ENCODE measurements around the gene FAHD2A.

The FAHD2A gene

GRCh38 chr2:95356821-95357700 is 45.4 kb upstream of the FAHD2A start:
- no peak overlapping the region for H3K4me3 ChIP-seq (ENCODE audit: low read length)
- TF ChIP-seq CTCF (IDR thresholded peaks at IDR 0.05; ENCODE audit: insufficient read depth, low read depth, low read length, missing control alignments) = no peak
- no peak for DNase-seq (ENCODE audit: low read depth)

- no peak for DNase-seq (ENCODE audit: low read depth)
- H3K4me3 ChIP-seq (ENCODE audit: low read length) = no peak overlapping the region
- no peak for TF ChIP-seq CTCF (IDR thresholded peaks at IDR 0.05; ENCODE audit: insufficient read depth, low read depth, low read length, missing control alignments)
These were observed 44.7 kb upstream of the FAHD2A start for GRCh38 chr2:95357717-95358280.

- peak; percentile 5 for DNase-seq (ENCODE audit: low read depth)
- no peak overlapping the region for H3K4me3 ChIP-seq (ENCODE audit: low read length)
These were observed 43.5 kb upstream of the FAHD2A start for GRCh38 chr2:95359031-95359430.

GRCh38 chr2:95359501-95359930 is 43.0 kb upstream of the FAHD2A start:
- DNase-seq (ENCODE audit: low read depth) = no peak
- no peak for TF ChIP-seq CTCF (IDR thresholded peaks at IDR 0.05; ENCODE audit: insufficient read depth, low read depth, low read length, missing control alignments)
- H3K4me3 ChIP-seq (ENCODE audit: low read length) = no peak overlapping the region

More at GRCh38 chr2:95359031-95359430, 43.5 kb upstream of the FAHD2A start:
- no peak for TF ChIP-seq CTCF (IDR thresholded peaks at IDR 0.05; ENCODE audit: insufficient read depth, low read depth, low read length, missing control alignments)

- no peak for TF ChIP-seq CTCF (IDR thresholded peaks at IDR 0.05; ENCODE audit: insufficient read depth, low read depth, low read length, missing control alignments)
- no peak overlapping the region for H3K4me3 ChIP-seq (ENCODE audit: low read length)
- DNase-seq (ENCODE audit: low read depth) = no peak
These were observed 41.1 kb upstream of the FAHD2A start for GRCh38 chr2:95361216-95361980.

- DNase-seq (ENCODE audit: low read depth) = no peak
- H3K4me3 ChIP-seq (ENCODE audit: low read length) = no peak overlapping the region
- no peak for TF ChIP-seq CTCF (IDR thresholded peaks at IDR 0.05; ENCODE audit: insufficient read depth, low read depth, low read length, missing control alignments)
These were observed 40.0 kb upstream of the FAHD2A start for GRCh38 chr2:95362486-95362885.
